Endothelial cell of umbilical vein (primary cell): ENCODE results near the gene TRAF3. TPM values are rescaled to one million over a fixed set of nuclear protein-coding genes. Genes with fewer than 3 reads are reported as not detected.

Experiments
- BruUV-seq: library from RNA; stranded (reverse); fragments of 400-500 nt; replicated peaks from 2 replicates; lab custom pipeline; 2021; lab: Mats Ljungman, UMichigan
- CTCF ChIA-PET: fragments of 300-600, 350-600 bp; sonication (Branson Sonifier 250); formaldehyde crosslinking; loops from one replicate; lab custom pipeline; 2021; ENCODE audit warnings: antibody characterized with exemption, inconsistent platforms; lab: Charles Lee
- POLR2A ChIA-PET: fragments of 300-600, 350-600 bp; sonication (Branson Sonifier 250); formaldehyde crosslinking; loops from one replicate; lab custom pipeline; 2021; ENCODE audit warnings: antibody characterized with exemption, inconsistent platforms; lab: Charles Lee
- DNase-seq: peaks from one replicate; pipeline ENCODE4 v3.0.0-alpha.2; 2011; ENCODE audit warnings: low read depth, low spot score
- FAIRE-seq: peaks from 2 replicates; lab custom pipeline; 2011; peaks lifted over from hg19 to GRCh38; lab: Jason Lieb, UNC
- H2AFZ ChIP-seq: 2 replicates; pipeline ENCODE4 v1.6.0; 2012; ENCODE audit warnings: low read depth, low read length, control low read depth, inconsistent platforms
- H3K27ac ChIP-seq: 2 replicates; pipeline ENCODE4 v1.5.1; 2011; ENCODE audit warnings: low read depth, mild to moderate bottlenecking, control low read depth, low read length, moderate library complexity; ENCODE audit not compliant: insufficient read depth
- H3K27me3 ChIP-seq, 2 experiments: 2 replicates each; pipeline versions ENCODE4 v1.6.0 to v1.6.1; 2011; ENCODE audit warnings: low read length in 2 of 2, mixed read lengths in 1 of 2; ENCODE audit not compliant: control insufficient read depth in 2 of 2, insufficient read depth in 2 of 2
- H3K36me3 ChIP-seq, 2 experiments: 2 replicates in 1 of 2; 3 replicates in 1 of 2; pipeline ENCODE4 v1.5.1; 2011; ENCODE audit warnings: low read length in 2 of 2, mild to moderate bottlenecking in 1 of 2, moderate library complexity in 1 of 2; ENCODE audit not compliant: control insufficient read depth in 2 of 2, insufficient read depth in 2 of 2; ENCODE audit errors: extremely low read depth in 1 of 2
- H3K4me1 ChIP-seq: 3 replicates; pipeline ENCODE4 v1.5.1; 2011; ENCODE audit warnings: mild to moderate bottlenecking, low read length; ENCODE audit not compliant: control insufficient read depth, insufficient read depth; ENCODE audit errors: extremely low read depth
- H3K4me2 ChIP-seq: 2 replicates; pipeline ENCODE4 v1.6.1; 2011; ENCODE audit warnings: low read length, control low read depth, mixed read lengths; ENCODE audit not compliant: insufficient read depth
- H3K4me3 ChIP-seq, 3 experiments: fragments of 200-600 bp in 1 of 3; sonication (generic), shearing (Covaris generic) in 1 of 3; replicated peaks in 1 of 3; 2 replicates each; pipeline ENCODE4 v1.5.1; 2011 to 2016; ENCODE audit warnings: control low read depth in 3 of 3, low read length in 3 of 3, mild to moderate bottlenecking in 2 of 3, inconsistent platforms in 1 of 3, low read depth in 1 of 3, moderate library complexity in 1 of 3; ENCODE audit not compliant: insufficient read depth in 1 of 3
- H3K79me2 ChIP-seq: 2 replicates; pipeline ENCODE4 v1.6.0; 2012; ENCODE audit warnings: low read length, inconsistent platforms; ENCODE audit not compliant: control insufficient read depth, insufficient read depth
- H3K9ac ChIP-seq: replicated peaks from 2 replicates; pipeline ENCODE3; 2011; ENCODE audit warnings: low read length, control low read depth; ENCODE audit not compliant: insufficient read depth; ENCODE audit errors: extremely low read depth
- H3K9me1 ChIP-seq: replicated peaks from 3 replicates; pipeline ENCODE4 v1.6.0; 2011; ENCODE audit warnings: mild to moderate bottlenecking, low read length; ENCODE audit not compliant: control insufficient read depth, insufficient read depth; ENCODE audit errors: extremely low read depth
- H3K9me3 ChIP-seq: replicated peaks from 2 replicates; pipeline ENCODE4 v1.5.1; 2012; ENCODE audit warnings: low read length, inconsistent platforms; ENCODE audit not compliant: control insufficient read depth, insufficient read depth
- H4K20me1 ChIP-seq: replicated peaks from 2 replicates; pipeline ENCODE3; 2011; ENCODE audit warnings: mild to moderate bottlenecking, low read length; ENCODE audit not compliant: control insufficient read depth, insufficient read depth; ENCODE audit errors: extremely low read depth
- CTCF ChIP-seq, 2 donors: IDR thresholded peaks; 1 replicate in 1 of 2; 2 replicates in 1 of 2; pipeline ENCODE4 v1.5.1; 2011; ENCODE audit warnings: low read length in 2 of 2, mild to moderate bottlenecking in 2 of 2, moderate library complexity in 2 of 2, control low read depth in 1 of 2, inconsistent platforms in 1 of 2, low read depth in 1 of 2; ENCODE audit not compliant: insufficient read depth in 1 of 2; ENCODE audit errors: extremely low read depth in 1 of 2
- EZH2 ChIP-seq: IDR thresholded peaks from 2 replicates; pipeline ENCODE4 v1.6.1; 2012; ENCODE audit warnings: borderline replicate concordance, low read depth, mild to moderate bottlenecking, moderate library complexity, low read length, inconsistent platforms; ENCODE audit not compliant: severe bottlenecking
- FOS ChIP-seq: IDR thresholded peaks from 2 replicates; pipeline ENCODE4 v1.6.1; 2011; ENCODE audit warnings: mild to moderate bottlenecking, low read length, moderate library complexity, borderline replicate concordance; ENCODE audit not compliant: insufficient read depth
- GATA2 ChIP-seq: IDR thresholded peaks from 2 replicates; pipeline ENCODE4 v1.7.0; 2011; ENCODE audit warnings: low read depth, mild to moderate bottlenecking, moderate library complexity, mixed read lengths, low read length; ENCODE audit not compliant: insufficient read length, insufficient read depth
- JUN ChIP-seq: IDR thresholded peaks from 2 replicates; pipeline ENCODE4 v1.6.1; 2011; ENCODE audit warnings: borderline replicate concordance, low read depth; ENCODE audit not compliant: insufficient read length, insufficient read depth
- MAX ChIP-seq: IDR thresholded peaks from 2 replicates; pipeline ENCODE4 v1.6.1; 2011; ENCODE audit not compliant: insufficient read depth, insufficient read length
- MYC ChIP-seq: IDR thresholded peaks from one replicate; pipeline ENCODE4 v1.6.1; 2011; ENCODE audit warnings: mild to moderate bottlenecking, low read depth, low read length
- POLR2A ChIP-seq: IDR thresholded peaks from 2 replicates; pipeline ENCODE4 v1.6.1; 2012; ENCODE audit warnings: low read depth, mild to moderate bottlenecking, control low read depth, low read length
- POLR2AphosphoS5 ChIP-seq: IDR thresholded peaks from 2 replicates; pipeline ENCODE4 v1.6.1; 2012; ENCODE audit warnings: low read depth, mild to moderate bottlenecking, control low read depth, low read length, moderate library complexity; ENCODE audit not compliant: insufficient read depth
- dilution Hi-C: fragments of 300-500 bp; cut with MboI; formaldehyde crosslinking; loops from one replicate; pipeline ENCODE4 v1.15.0; 2019; ENCODE audit warnings: low sequenced_read_pairs; ENCODE audit not compliant: extremely low pct_ligation_motif_present
- intact Hi-C: fragments of 100-400 bp; cut with micrococcal nuclease; formaldehyde crosslinking; loops from one replicate; pipeline ENCODE4 v1.10.0; 2022
- polyA plus RNA-seq, 4 experiments: library from polyadenylated mRNA; depleted of rRNA in 3 of 4; stranded (reverse) in 3 of 4; unstranded in 1 of 4; fragments of >200 nt; gene quantifications; 2 replicates each; pipeline versions ENCODE4 v1.2.1 to v1.2.3, GENCODE V29; 2011 to 2012; ENCODE audit warnings: missing spikeins in 1 of 4
- total RNA-seq: library from RNA; stranded (reverse); gene quantifications from 2 replicates; pipeline ENCODE4 v1.2.3, GENCODE V29; 2021

TRAF3 gene
- total and polyA plus RNA-seq, 2 donors (not counting 3 experiments of a cell fraction or from before 2014, with no cell fraction given): 14.4 to 27.6 TPM

GRCh38 chr14:102873131-102873530 is 95.9 kb downstream of the TRAF3 start:
- FAIRE-seq: no peak
- POLR2A ChIA-PET: no interaction called here

More at GRCh38 chr14:102873131-102873530, 95.9 kb downstream of the TRAF3 start:
- CTCF ChIA-PET: interaction anchor here (0.7 kb wide), 1 partner anchor 179 kb away, joined by 5 read pairs; no protein-coding TSS in a partner anchor
- Histone ChIP-seq H2AFZ (no peak overlapping the region), H3K9me3 (no peaks in the 10 kb centered on the region), H3K4me3 (no peak overlapping the region), H4K20me1 (no peaks in the 10 kb centered on the region), H3K4me1 (no peaks in the 10 kb centered on the region), H3K9ac (no peak overlapping the region), H3K79me2 (no peaks in the 10 kb centered on the region), H3K27ac (no peak overlapping the region), H3K9me1 (no peaks in the 10 kb centered on the region), H3K27me3 (no peaks in the 10 kb centered on the region), H3K36me3 (peaks cover 9 to 11% of the 10 kb centered on the region in 2 experiments), H3K4me2 (no peak overlapping the region)
- dilution Hi-C loops: no loop called here
- intact Hi-C loops: no loop called here
- BruUV-seq: no TSS peak
- no peak for DNase-seq
- TF ChIP-seq EZH2 (no peak), POLR2AphosphoS5 (no peak), FOS (no peak), CTCF (IDR thresholded peaks at IDR 0.05; ENCODE audit: extremely low read depth in 1 of 2, insufficient read depth in 1 of 2, low read depth in 1 of 2, low read length in 2 of 2) (no peak), MYC (no peak), MAX (no peak), GATA2 (no peak), JUN (no peak), POLR2A (no peak)
